ENCODE data around the gene SEZ6L2. TPM values are rescaled to one million over a fixed set of nuclear protein-coding genes. Genes with fewer than 3 reads are reported as not detected.

The SEZ6L2 gene
- total RNA-seq, 1 experiment from 2014 or later: 44.7 TPM

DNA sequence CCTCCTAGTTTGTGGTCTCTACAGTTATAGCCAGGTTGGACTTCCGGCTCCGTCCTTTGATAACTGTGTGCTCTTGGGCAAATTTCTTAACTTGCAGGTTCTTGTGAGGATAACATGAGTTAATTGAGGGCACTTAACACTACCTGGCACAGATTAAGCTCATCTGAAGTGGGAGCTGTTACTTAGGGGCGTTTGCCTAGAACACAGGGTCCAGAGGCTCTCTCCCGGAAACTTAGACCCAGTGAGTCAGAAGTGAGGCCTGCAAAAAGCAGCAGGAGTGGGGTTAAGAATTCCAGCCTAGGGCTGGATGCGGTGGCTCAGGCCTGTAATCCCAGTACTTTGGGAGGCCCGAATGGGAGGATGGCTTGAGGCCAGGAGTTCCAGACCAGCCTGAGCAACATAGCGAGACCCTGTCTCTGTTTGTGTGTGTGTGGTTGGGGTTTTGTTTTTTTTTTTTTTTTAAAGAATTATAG is 77.7 kb downstream of the SEZ6L2 start:
- no peaks in the 10 kb centered on the region for H3K79me2 ChIP-seq (ENCODE audit: insufficient read depth, low read length)
- H3K4me2 ChIP-seq (ENCODE audit: insufficient read depth, insufficient read length, low read length): no peak overlapping the region
- no peaks in the 10 kb centered on the region for H3K27me3 ChIP-seq (ENCODE audit: insufficient read depth, low read length)
- no peaks in the 10 kb centered on the region for H3K23me2 ChIP-seq (ENCODE audit: insufficient read length, low read depth, low read length, poor library complexity, severe bottlenecking)
- Mint-ChIP-seq H3K9me3 (no peaks in the 10 kb centered on the region), H3K4me3 (no peak overlapping the region), H3K4me1 (peaks cover 40 to 49% of the 10 kb centered on the region in 2 experiments), H3K27me3 (ENCODE audit: low read depth) (no peaks in the 10 kb centered on the region; the same call in 1 of the 2 replicates), H3K27ac (peak overlapping the region in 1 of 3 experiments; percentile 83; a peak in 2 of 7 replicates), H3K36me3 (ENCODE audit: insufficient read depth in 1 of 3, low read depth in 3 of 3) (peaks cover 24 to 38% (median 35%) of the 10 kb centered on the region in 3 experiments)
- DNase-seq: no peak
- no peak overlapping the region for H2BK5ac ChIP-seq (ENCODE audit: insufficient read length, low read length)
- H4K5ac ChIP-seq (ENCODE audit: insufficient read length, low read depth, low read length): no peak overlapping the region
- H3K4ac ChIP-seq (ENCODE audit: low read depth, low read length): no peak overlapping the region
- H4K8ac ChIP-seq (replicated peaks; ENCODE audit: insufficient read length, low read depth, low read length): no peak overlapping the region
- no peak overlapping the region for H2BK12ac ChIP-seq (ENCODE audit: insufficient read length, low read depth, low read length)
- no peaks in the 10 kb centered on the region for H3K79me1 ChIP-seq (ENCODE audit: insufficient read depth, low read depth, low read length, poor library complexity, severe bottlenecking)
- H3K18ac ChIP-seq (ENCODE audit: insufficient read length, low read depth, low read length): no peak overlapping the region
- H2AK5ac ChIP-seq (ENCODE audit: insufficient read length, low read length): no peak overlapping the region
- no peak overlapping the region for H3K9ac ChIP-seq (ENCODE audit: extremely low read depth, insufficient read length, low read length)
- no peak overlapping the region for H2BK120ac ChIP-seq (ENCODE audit: low read depth, low read length, poor library complexity, severe bottlenecking)
- no peak overlapping the region for H3T11ph ChIP-seq (ENCODE audit: low read length)
- no peak overlapping the region for H4K91ac ChIP-seq (ENCODE audit: insufficient read length, low read depth, low read length)
- H3K23ac ChIP-seq (ENCODE audit: insufficient read length, low read depth, low read length): no peak overlapping the region
- H3K4me1 ChIP-seq (ENCODE audit: insufficient read depth, low read length): no peaks in the 10 kb centered on the region
- no peaks in the 10 kb centered on the region for H4K20me1 ChIP-seq (ENCODE audit: control insufficient read depth, insufficient read depth, insufficient read length)
- H3K9me3 ChIP-seq (ENCODE audit: control insufficient read depth, low read depth, low read length): no peaks in the 10 kb centered on the region
- H2BK15ac ChIP-seq (ENCODE audit: low read depth, low read length): no peak overlapping the region
- TF ChIP-seq, protein P1, sequence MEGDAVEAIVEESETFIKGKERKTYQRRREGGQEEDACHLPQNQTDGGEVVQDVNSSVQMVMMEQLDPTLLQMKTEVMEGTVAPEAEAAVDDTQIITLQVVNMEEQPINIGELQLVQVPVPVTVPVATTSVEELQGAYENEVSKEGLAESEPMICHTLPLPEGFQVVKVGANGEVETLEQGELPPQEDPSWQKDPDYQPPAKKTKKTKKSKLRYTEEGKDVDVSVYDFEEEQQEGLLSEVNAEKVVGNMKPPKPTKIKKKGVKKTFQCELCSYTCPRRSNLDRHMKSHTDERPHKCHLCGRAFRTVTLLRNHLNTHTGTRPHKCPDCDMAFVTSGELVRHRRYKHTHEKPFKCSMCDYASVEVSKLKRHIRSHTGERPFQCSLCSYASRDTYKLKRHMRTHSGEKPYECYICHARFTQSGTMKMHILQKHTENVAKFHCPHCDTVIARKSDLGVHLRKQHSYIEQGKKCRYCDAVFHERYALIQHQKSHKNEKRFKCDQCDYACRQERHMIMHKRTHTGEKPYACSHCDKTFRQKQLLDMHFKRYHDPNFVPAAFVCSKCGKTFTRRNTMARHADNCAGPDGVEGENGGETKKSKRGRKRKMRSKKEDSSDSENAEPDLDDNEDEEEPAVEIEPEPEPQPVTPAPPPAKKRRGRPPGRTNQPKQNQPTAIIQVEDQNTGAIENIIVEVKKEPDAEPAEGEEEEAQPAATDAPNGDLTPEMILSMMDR (conservative IDR thresholded peaks at IDR 0.05): no peak
- WGBS (ENCODE audit: extremely low coverage, insufficient read length, low lambda C conversion rate): no CpG with 5 or more reads among the region's 7 CpGs
- no peak overlapping the region for H3K27ac ChIP-seq (ENCODE audit: insufficient read length, low read depth, low read length)
- no peak overlapping the region for H3K56ac ChIP-seq (ENCODE audit: insufficient read length, low read depth, low read length)
- H3K14ac ChIP-seq (ENCODE audit: insufficient read depth, low read length): no peak overlapping the region
- no peak overlapping the region for H2BK20ac ChIP-seq (ENCODE audit: low read depth, low read length, poor library complexity, severe bottlenecking)
- H2AFZ ChIP-seq (ENCODE audit: low read length): no peak overlapping the region

Other genes starting within 250 kb of the SEZ6L2 start
- 0.77 and 1.1 TPM in 2 replicates for gene SPN, start 236.3 kb downstream of the SEZ6L2 start, total RNA-seq (2021)
- 107 TPM in 2 replicates for gene QPRT, start 220.4 kb downstream of the SEZ6L2 start, total RNA-seq (2021)
- not detected in 2 replicates for gene C16orf54, start 153.6 kb downstream of the SEZ6L2 start, total RNA-seq (2021)
- gene ZG16, start 121.3 kb downstream of the SEZ6L2 start, total RNA-seq (2021): not detected in 2 replicates
- gene KIF22, start 108.8 kb downstream of the SEZ6L2 start, total RNA-seq (2021): 148 and 151 TPM in 2 replicates
- gene MAZ, start 93.0 kb downstream of the SEZ6L2 start, total RNA-seq (2021): 412 and 414 TPM in 2 replicates
- 10.7 and 14.6 TPM in 2 replicates for gene PRRT2, start 87.4 kb downstream of the SEZ6L2 start, total RNA-seq (2021)
- gene PAGR1, start 83.4 kb downstream of the SEZ6L2 start, total RNA-seq (2021): 65.3 and 67.8 TPM in 2 replicates
- 2.5 and 3.1 TPM in 2 replicates for gene MVP, start 79.1 kb downstream of the SEZ6L2 start, total RNA-seq (2021)
- gene CDIPT, start 36.3 kb downstream of the SEZ6L2 start, total RNA-seq (2021): 70.0 and 70.6 TPM in 2 replicates
- gene ASPHD1, start 938 bp upstream of the SEZ6L2 start, total RNA-seq (2021): 16.7 and 17.9 TPM in 2 replicates
- gene KCTD13, start 26.7 kb upstream of the SEZ6L2 start, total RNA-seq (2021): 16.8 and 18.3 TPM in 2 replicates
- 82.1 and 89.1 TPM in 2 replicates for gene TMEM219, start 62.5 kb upstream of the SEZ6L2 start, total RNA-seq (2021)
- 43.1 and 43.9 TPM in 2 replicates for gene TAOK2, start 74.3 kb upstream of the SEZ6L2 start, total RNA-seq (2021)
- gene HIRIP3, start 96.1 kb upstream of the SEZ6L2 start, total RNA-seq (2021): 18.5 and 21.6 TPM in 2 replicates
- gene INO80E, start 96.7 kb upstream of the SEZ6L2 start, total RNA-seq (2021): 94.1 and 101 TPM in 2 replicates
- gene DOC2A, start 111.5 kb upstream of the SEZ6L2 start, total RNA-seq (2021): 10.2 and 12.2 TPM in 2 replicates
- gene C16orf92, start 123.6 kb upstream of the SEZ6L2 start, total RNA-seq (2021): not detected in 2 replicates
- 20.9 and 22.3 TPM in 2 replicates for gene TLCD3B, start 131.7 kb upstream of the SEZ6L2 start, total RNA-seq (2021)
- gene ALDOA, start 166.2 kb upstream of the SEZ6L2 start, total RNA-seq (2021): 1,356 and 1,375 TPM in 2 replicates
- 162 and 163 TPM in 2 replicates for gene PPP4C, start 176.4 kb upstream of the SEZ6L2 start, total RNA-seq (2021)
- 1.6 and 1.9 TPM in 2 replicates for gene TBX6, start 192.4 kb upstream of the SEZ6L2 start, total RNA-seq (2021)
- gene YPEL3, start 196.7 kb upstream of the SEZ6L2 start, total RNA-seq (2021): 26.3 and 27.5 TPM in 2 replicates
- gene GDPD3, start 214.0 kb upstream of the SEZ6L2 start, total RNA-seq (2021): 3.8 and 4.0 TPM in 2 replicates
- 52.3 and 53.5 TPM in 2 replicates for gene MAPK3, start 223.7 kb upstream of the SEZ6L2 start, total RNA-seq (2021)

Data from H9 (cell line).